ENCODE measurements around the gene SECISBP2L.

- TF ChIP-seq NFE2L2 (IDR thresholded peaks at IDR 0.05; ENCODE audit: low read depth, low read length) (no peak), CTCF (conservative IDR thresholded peaks at IDR 0.05; ENCODE audit: low read depth, low read length) (no peak), POLR2A (IDR thresholded peaks at IDR 0.05; ENCODE audit: low read depth, low read length) (no peak), ELK1 (IDR thresholded peaks at IDR 0.05; ENCODE audit: borderline replicate concordance, low read depth, low read length) (no peak), RCOR1 (IDR thresholded peaks at IDR 0.05; ENCODE audit: insufficient replicate concordance, low read length) (no peak), CEBPB (IDR thresholded peaks at IDR 0.05; ENCODE audit: low read depth, low read length) (no peak), FOS (IDR thresholded peaks at IDR 0.05; ENCODE audit: low read depth, low read length) (no peak), MXI1 (IDR thresholded peaks at IDR 0.05; ENCODE audit: borderline replicate concordance, low read depth, low read length) (no peak), SMC3 (IDR thresholded peaks at IDR 0.05; ENCODE audit: low read depth, low read length) (no peak), BHLHE40 (IDR thresholded peaks at IDR 0.05; ENCODE audit: low read depth, low read length) (no peak), RFX5 (IDR thresholded peaks at IDR 0.05; ENCODE audit: low read depth, low read length) (no peak)
Observed at GRCh38 chr15:48941904-48942303, 104.3 kb downstream of the SECISBP2L start.
